Activated B cell treated with CpG ODN at 0.5 μM for 24 hours (primary cell): Measurements from ENCODE around the gene FCER1A. TPM values are rescaled to one million over a fixed set of nuclear protein-coding genes. Genes with fewer than 3 reads are reported as not detected.

Experiments used
- ATAC-seq: fragments of 200-7000 bp; cut with Tn5 transposase; one replicate; pipeline ENCODE4 v1.10.0; 2021; ENCODE audit warnings: low read depth, mild to moderate bottlenecking, moderate library complexity
- CTCF ChIA-PET: fragments of 350-600 bp; sonication (Branson Sonifier 250); formaldehyde crosslinking; loops from one replicate; lab custom pipeline; 2021; ENCODE audit warnings: antibody characterized with exemption; lab: Charles Lee
- POLR2A ChIA-PET: fragments of 350-600 bp; sonication (Branson Sonifier 250); formaldehyde crosslinking; loops from one replicate; lab custom pipeline; 2021; ENCODE audit warnings: antibody characterized with exemption; lab: Charles Lee
- DNase-seq: peaks from one replicate; pipeline ENCODE4 v3.0.0; 2022
- H3K27ac Mint-ChIP-seq: one replicate; pipeline ENCODE4 v1.8.0; 2020; ENCODE audit warnings: mixed read lengths
- H3K27me3 Mint-ChIP-seq: one replicate; pipeline ENCODE4 v1.8.0; 2021; ENCODE audit warnings: mixed read lengths
- H3K36me3 Mint-ChIP-seq: one replicate; pipeline ENCODE4 v1.8.0; 2021; ENCODE audit warnings: low read depth, mixed read lengths
- H3K4me1 Mint-ChIP-seq: one replicate; pipeline ENCODE4 v1.8.0; 2021; ENCODE audit warnings: mixed read lengths
- H3K4me3 Mint-ChIP-seq: one replicate; pipeline ENCODE4 v1.8.0; 2020; ENCODE audit warnings: mild to moderate bottlenecking, mixed read lengths
- H3K9me3 Mint-ChIP-seq: one replicate; pipeline ENCODE4 v1.8.0; 2020; ENCODE audit warnings: mixed read lengths
- intact Hi-C: fragments of 100-400 bp; cut with micrococcal nuclease; formaldehyde crosslinking; loops from one replicate; pipeline ENCODE4 v1.15.1; 2024
- total RNA-seq: library from RNA; stranded (reverse); gene quantifications from 2 replicates; pipeline ENCODE4 v1.2.3, GENCODE V29; 2022
- TF ChIP-seq, protein P1 (sequence below): fragments of 200-600 bp; IDR thresholded peaks from one replicate; pipeline ENCODE4 v1.8.0; 2022; ENCODE audit warnings: antibody characterized with exemption, mild to moderate bottlenecking

FCER1A gene
- not detected in 2 replicates for total RNA-seq

DNA sequence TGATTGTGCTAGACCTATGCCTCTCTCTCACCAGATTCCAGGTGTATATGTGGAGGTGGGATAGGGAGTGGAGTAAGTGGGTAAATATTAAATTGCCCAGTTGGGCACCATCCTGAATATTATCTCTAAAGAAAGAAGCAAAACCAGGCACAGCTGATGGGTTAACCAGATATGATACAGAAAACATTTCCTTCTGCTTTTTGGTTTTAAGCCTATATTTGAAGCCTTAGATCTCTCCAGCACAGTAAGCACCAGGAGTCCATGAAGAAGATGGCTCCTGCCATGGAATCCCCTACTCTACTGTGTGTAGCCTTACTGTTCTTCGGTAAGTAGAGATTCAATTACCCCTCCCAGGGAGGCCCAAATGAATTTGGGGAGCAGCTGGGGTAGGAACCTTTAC, at the start of gene FCER1A:
Gene FCER1A (plus strand): TSS at position 242 of the 400 bp plus-strand sequence. CDS start 29 bp downstream, at position 271.
- CTCF ChIA-PET: no interaction called here
- DNase-seq (no peak), ATAC-seq (no peak)
- intact Hi-C loops: no loop called here
- Mint-ChIP-seq H3K36me3 (no peaks in the 10 kb centered on the region), H3K4me3 (no peak within 1 kb of the TSS), H3K9me3 (no peaks in the 10 kb centered on the region), H3K27ac (no peak within 1 kb of the TSS), H3K4me1 (no peaks in the 10 kb centered on the region), H3K27me3 (peaks cover 32% of the 10 kb centered on the region)
- POLR2A ChIA-PET: no interaction called here
- TF ChIP-seq, protein P1, sequence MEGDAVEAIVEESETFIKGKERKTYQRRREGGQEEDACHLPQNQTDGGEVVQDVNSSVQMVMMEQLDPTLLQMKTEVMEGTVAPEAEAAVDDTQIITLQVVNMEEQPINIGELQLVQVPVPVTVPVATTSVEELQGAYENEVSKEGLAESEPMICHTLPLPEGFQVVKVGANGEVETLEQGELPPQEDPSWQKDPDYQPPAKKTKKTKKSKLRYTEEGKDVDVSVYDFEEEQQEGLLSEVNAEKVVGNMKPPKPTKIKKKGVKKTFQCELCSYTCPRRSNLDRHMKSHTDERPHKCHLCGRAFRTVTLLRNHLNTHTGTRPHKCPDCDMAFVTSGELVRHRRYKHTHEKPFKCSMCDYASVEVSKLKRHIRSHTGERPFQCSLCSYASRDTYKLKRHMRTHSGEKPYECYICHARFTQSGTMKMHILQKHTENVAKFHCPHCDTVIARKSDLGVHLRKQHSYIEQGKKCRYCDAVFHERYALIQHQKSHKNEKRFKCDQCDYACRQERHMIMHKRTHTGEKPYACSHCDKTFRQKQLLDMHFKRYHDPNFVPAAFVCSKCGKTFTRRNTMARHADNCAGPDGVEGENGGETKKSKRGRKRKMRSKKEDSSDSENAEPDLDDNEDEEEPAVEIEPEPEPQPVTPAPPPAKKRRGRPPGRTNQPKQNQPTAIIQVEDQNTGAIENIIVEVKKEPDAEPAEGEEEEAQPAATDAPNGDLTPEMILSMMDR: no peak

DNA sequence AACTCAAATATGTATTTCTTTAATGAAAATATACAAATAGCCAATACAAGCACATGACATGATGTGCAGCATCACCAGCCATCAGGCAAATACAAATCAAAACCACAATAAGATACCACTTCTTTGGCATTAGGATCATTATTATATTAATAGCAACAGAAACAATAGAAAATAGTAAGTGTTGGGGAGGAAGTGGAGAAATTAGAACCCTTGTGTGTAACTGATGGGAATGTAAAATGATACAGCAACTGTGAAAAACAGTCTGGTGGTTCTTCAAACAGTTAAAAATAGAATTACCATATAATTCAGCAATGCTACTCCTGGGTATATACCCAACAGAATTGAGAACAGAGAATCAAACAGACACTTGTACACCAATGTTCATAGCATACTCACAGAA, 40.8 kb upstream of the FCER1A start:
- CTCF ChIA-PET: no interaction called here
- Mint-ChIP-seq H3K36me3 (no peaks in the 10 kb centered on the region), H3K27me3 (peaks cover 10% of the 10 kb centered on the region), H3K27ac (no peak overlapping the region), H3K4me3 (no peak overlapping the region), H3K9me3 (peaks cover 6% of the 10 kb centered on the region), H3K4me1 (no peaks in the 10 kb centered on the region)
- intact Hi-C loops: no loop called here
- TF ChIP-seq, protein P1: no peak
- POLR2A ChIA-PET: no interaction called here
- no peak for DNase-seq
- no peak for ATAC-seq

DNA sequence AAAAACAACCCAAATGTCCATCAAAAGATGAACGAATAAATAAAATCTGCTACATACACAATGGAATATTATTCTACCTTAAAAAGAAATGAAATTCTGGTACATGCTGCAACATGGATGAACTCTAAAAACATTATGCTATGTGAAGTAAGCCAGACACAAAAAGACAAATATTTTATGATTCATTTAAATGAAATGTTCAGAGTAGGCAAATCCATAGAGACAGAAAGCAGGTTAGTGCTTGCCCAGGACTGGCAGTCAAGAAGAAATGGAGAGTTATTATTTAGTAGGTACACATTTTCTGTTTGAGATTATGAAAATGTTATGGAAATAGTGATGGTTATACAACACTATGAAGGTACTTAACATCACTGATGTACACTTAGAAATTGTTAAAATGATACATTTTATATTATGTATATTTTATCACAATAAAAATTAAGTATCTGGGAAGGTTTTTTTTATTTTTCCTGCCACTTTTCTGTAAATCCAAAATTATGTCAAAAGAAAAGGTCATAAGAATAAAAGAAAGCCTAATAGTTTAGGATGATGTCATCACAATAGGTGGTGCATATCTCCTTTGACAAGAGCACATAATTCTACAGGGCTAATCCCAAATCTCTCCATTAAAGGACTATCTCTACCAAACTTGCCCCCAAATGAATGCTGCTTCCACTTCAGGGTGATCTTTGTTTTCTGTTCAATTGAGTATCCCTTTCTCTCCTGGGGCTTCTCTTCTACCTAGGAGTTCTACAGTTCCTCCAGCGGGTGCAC, 40.2 kb upstream of the FCER1A start:
- DNase-seq (no peak), ATAC-seq (no peak)
- ChIA-PET CTCF (no interaction called here), POLR2A (no interaction called here)
- Mint-ChIP-seq H3K27me3 (peaks cover 13% of the 10 kb centered on the region), H3K36me3 (no peaks in the 10 kb centered on the region), H3K27ac (no peak overlapping the region), H3K9me3 (peaks cover 2% of the 10 kb centered on the region), H3K4me1 (no peaks in the 10 kb centered on the region), H3K4me3 (no peak overlapping the region)
- TF ChIP-seq, protein P1: no peak
- intact Hi-C loops: no loop called here

DNA sequence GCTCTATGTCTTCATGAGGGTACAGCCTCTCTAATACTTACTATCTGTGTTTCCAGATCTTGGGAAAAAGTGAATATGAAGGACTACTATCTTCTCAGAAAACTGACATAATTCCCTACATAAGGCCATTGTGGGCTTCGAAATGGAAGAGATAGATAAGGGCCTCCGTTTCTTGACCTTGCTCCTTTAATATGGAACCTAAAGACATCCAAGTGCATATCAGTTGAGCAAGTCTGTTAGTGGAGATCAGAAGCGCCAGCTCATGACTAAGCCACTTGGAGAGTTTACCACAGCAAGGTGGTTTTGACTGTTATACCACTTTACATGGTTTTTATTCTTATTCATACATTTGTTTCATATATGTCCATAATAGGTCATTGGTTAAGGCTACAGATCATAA, 35.3 kb upstream of the FCER1A start:
- intact Hi-C loops: no loop called here
- POLR2A ChIA-PET: no interaction called here
- Mint-ChIP-seq H3K4me1 (no peaks in the 10 kb centered on the region), H3K36me3 (no peaks in the 10 kb centered on the region), H3K27me3 (peaks cover 44% of the 10 kb centered on the region), H3K4me3 (no peak overlapping the region), H3K9me3 (no peaks in the 10 kb centered on the region), H3K27ac (no peak overlapping the region)
- TF ChIP-seq, protein P1: no peak
- DNase-seq (no peak), ATAC-seq (no peak)
- CTCF ChIA-PET: no interaction called here

DNA sequence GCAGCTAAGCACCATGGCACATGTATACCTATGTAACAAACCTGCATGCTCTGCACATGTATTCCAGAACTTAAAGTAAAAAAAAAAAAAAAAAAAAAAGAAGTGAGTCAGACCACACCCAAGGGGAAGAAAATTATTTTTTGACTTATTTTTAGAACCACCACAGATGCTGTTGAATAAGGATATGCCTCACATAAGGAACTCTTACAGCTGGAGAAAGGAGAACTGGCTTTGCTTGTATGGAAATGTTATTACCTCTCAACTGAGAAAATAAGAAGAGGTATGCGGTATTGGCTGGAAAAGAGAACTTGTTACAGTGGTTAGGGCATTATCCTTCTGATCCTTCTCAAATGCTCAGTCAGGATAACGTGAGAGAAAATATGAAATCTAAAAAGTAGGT, 27.5 kb upstream of the FCER1A start:
- Mint-ChIP-seq H3K27ac (no peak overlapping the region), H3K4me1 (no peaks in the 10 kb centered on the region), H3K27me3 (peaks cover 27% of the 10 kb centered on the region), H3K9me3 (no peaks in the 10 kb centered on the region), H3K4me3 (no peak overlapping the region), H3K36me3 (no peaks in the 10 kb centered on the region)
- ChIA-PET CTCF (no interaction called here), POLR2A (no interaction called here)
- no peak for ATAC-seq
- TF ChIP-seq, protein P1: no peak
- DNase-seq: no peak
- intact Hi-C loops: no loop called here
